ENCODE data around the gene ADGRB3.

The ADGRB3 gene

DNA sequence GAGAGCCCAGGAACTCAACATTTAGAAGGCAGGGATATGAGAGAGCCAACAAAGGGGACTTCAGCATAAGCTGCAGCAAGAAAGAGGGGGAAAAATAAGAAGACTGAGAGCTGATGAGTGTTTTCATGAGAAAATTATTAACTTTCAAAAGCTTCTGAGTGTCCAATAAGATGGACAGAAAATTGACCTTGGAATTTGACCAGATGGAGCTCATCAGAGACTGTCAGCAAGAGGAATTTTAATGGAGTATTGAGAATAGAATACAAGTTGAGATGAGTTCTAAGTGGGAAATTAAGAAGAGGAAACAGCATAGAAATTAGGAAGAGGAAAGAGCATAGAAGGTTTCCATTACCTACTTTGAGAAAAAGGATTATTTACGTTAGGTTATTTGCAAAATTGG, 733.5 kb downstream of the ADGRB3 start:
- no peak overlapping the region for H3K4me3 ChIP-seq (ENCODE audit: low read depth in 1 of 2, low read length in 1 of 2)
- no peaks in the 10 kb centered on the region for H3K36me3 ChIP-seq
- no peaks in the 10 kb centered on the region for H3K9me3 ChIP-seq
- TF ChIP-seq, protein P1, sequence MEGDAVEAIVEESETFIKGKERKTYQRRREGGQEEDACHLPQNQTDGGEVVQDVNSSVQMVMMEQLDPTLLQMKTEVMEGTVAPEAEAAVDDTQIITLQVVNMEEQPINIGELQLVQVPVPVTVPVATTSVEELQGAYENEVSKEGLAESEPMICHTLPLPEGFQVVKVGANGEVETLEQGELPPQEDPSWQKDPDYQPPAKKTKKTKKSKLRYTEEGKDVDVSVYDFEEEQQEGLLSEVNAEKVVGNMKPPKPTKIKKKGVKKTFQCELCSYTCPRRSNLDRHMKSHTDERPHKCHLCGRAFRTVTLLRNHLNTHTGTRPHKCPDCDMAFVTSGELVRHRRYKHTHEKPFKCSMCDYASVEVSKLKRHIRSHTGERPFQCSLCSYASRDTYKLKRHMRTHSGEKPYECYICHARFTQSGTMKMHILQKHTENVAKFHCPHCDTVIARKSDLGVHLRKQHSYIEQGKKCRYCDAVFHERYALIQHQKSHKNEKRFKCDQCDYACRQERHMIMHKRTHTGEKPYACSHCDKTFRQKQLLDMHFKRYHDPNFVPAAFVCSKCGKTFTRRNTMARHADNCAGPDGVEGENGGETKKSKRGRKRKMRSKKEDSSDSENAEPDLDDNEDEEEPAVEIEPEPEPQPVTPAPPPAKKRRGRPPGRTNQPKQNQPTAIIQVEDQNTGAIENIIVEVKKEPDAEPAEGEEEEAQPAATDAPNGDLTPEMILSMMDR (IDR thresholded peaks at IDR 0.05), result no peak
- H3K4me1 ChIP-seq (ENCODE audit: control insufficient read depth in 1 of 2, insufficient read depth in 1 of 2, low read depth in 1 of 2, low read length in 1 of 2), result no peaks in the 10 kb centered on the region
- no peak overlapping the region for H3K27ac ChIP-seq
- H3K27me3 ChIP-seq, result no peaks in the 10 kb centered on the region

DNA sequence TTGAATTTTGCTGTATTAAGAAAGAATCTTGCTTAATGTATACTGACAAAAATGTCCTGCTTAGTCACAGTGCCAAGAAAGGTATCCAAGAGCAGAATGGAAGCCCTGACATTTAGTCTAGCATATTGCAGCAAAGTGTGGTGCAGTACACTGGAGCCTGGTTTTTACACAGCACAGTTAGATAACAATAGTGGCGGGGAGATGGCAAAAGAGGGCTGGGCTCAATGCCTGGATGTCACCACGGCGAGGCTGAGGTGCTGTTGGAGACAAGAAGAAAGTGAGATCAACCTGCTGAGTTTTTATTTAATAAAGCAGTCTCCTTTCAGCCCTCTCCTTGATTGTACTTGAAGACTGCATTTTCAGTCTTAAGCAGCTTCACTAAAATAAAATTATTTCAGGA, 735.7 kb downstream of the ADGRB3 start:
- Histone ChIP-seq H3K27ac (no peak overlapping the region), H3K4me3 (ENCODE audit: low read depth in 1 of 2, low read length in 1 of 2) (no peak overlapping the region), H3K9me3 (no peaks in the 10 kb centered on the region), H3K27me3 (no peaks in the 10 kb centered on the region), H3K4me1 (ENCODE audit: control insufficient read depth in 1 of 2, insufficient read depth in 1 of 2, low read depth in 1 of 2, low read length in 1 of 2) (no peaks in the 10 kb centered on the region), H3K36me3 (no peaks in the 10 kb centered on the region)
- TF ChIP-seq, protein P1 (IDR thresholded peaks at IDR 0.05), result no peak

DNA sequence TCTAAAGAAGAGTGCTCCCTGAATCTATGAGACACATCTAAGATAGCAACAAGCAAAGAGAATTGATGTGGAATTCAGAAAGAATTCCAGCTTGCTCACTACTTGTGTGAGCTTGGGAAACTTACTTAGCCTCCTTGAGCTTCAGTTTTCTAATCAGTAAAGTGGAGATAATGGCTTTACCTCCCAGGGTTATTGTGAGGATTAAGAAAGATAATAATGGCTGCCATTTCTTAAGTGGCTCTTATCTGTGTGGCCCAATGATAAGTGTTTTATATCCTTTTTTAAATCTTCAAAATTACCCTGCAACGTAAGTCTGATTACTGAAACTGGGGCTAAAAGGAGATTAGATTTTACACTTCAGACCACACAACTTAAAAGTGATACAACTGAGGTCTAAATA, 743.2 kb downstream of the ADGRB3 start:
- H3K36me3 ChIP-seq, result no peaks in the 10 kb centered on the region
- no peaks in the 10 kb centered on the region for H3K9me3 ChIP-seq
- no peaks in the 10 kb centered on the region for H3K27me3 ChIP-seq
- TF ChIP-seq, protein P1 (IDR thresholded peaks at IDR 0.05), result no peak
- no peak overlapping the region for H3K4me3 ChIP-seq (ENCODE audit: low read depth in 1 of 2, low read length in 1 of 2)
- no peak overlapping the region for H3K27ac ChIP-seq
- H3K4me1 ChIP-seq (ENCODE audit: control insufficient read depth in 1 of 2, insufficient read depth in 1 of 2, low read depth in 1 of 2, low read length in 1 of 2), result no peaks in the 10 kb centered on the region

DNA sequence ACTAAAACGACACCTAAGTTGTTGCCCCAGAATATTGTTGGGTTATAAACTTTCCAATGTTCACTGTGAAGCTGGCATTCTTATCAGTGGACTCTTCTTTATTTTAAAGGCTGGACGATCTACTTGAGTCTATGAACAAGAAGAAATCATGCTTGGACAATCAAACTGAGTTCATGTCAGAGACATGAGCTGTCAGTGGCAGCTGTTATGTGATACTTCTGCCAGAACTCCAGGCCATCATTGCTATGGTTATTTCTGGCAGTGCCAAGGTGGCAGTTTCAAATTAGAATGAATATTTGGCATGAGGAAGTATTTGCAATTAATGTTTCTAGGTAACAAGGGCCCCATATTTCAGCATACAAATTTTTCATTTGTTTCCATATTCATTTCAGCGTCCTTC, 744.4 kb downstream of the ADGRB3 start:
- H3K27ac ChIP-seq, result no peak overlapping the region
- H3K27me3 ChIP-seq, result no peaks in the 10 kb centered on the region
- TF ChIP-seq, protein P1 (IDR thresholded peaks at IDR 0.05), result no peak
- no peak overlapping the region for H3K4me3 ChIP-seq (ENCODE audit: low read depth in 1 of 2, low read length in 1 of 2)
- H3K9me3 ChIP-seq, result no peaks in the 10 kb centered on the region
- H3K4me1 ChIP-seq (ENCODE audit: control insufficient read depth in 1 of 2, insufficient read depth in 1 of 2, low read depth in 1 of 2, low read length in 1 of 2), result no peaks in the 10 kb centered on the region
- H3K36me3 ChIP-seq, result no peaks in the 10 kb centered on the region

DNA sequence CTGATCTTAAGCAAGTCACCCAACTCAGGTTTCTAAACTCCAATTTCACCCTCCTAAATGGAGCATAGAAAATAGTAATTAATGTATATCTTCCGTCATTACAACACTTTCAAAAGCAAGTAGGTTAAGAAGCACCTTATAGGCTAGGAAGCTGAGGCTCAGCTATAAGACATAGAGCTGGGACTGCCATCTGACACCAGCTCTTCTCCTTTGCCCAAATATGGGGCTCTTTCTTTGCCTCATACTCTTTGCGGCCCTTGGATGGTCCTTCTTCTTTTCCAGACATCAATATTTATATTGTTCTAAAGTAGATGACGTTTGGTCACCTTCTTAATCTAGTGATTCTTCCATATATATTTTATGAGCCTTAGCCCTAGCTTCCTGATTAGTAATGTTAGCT, 748.5 kb downstream of the ADGRB3 start:
- Histone ChIP-seq H3K27ac (no peak overlapping the region), H3K4me3 (ENCODE audit: low read depth in 1 of 2, low read length in 1 of 2) (no peak overlapping the region), H3K36me3 (no peaks in the 10 kb centered on the region), H3K4me1 (ENCODE audit: control insufficient read depth in 1 of 2, insufficient read depth in 1 of 2, low read depth in 1 of 2, low read length in 1 of 2) (no peaks in the 10 kb centered on the region), H3K9me3 (no peaks in the 10 kb centered on the region), H3K27me3 (no peaks in the 10 kb centered on the region)
- TF ChIP-seq, protein P1 (IDR thresholded peaks at IDR 0.05), result no peak

DNA sequence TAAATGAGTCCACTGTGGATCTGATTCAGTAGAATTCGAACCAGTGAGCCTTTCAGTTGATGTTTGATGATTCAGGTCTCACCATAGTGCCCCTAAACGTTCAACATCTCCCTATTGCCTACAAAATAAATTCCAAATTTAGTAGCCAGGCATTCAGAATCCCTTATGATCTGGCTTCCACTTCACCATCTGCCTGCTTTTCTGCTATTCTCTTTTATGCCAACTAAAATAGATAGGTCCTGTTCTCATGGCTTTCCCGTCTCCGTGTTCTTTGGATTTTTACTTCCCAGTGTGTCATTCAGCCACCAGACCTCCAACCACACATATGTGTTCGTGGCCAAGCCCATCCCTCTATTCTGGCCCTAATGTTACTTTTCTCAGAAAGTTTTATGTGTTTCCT, 751.3 kb downstream of the ADGRB3 start:
- Histone ChIP-seq H3K27me3 (no peaks in the 10 kb centered on the region), H3K4me1 (ENCODE audit: control insufficient read depth in 1 of 2, insufficient read depth in 1 of 2, low read depth in 1 of 2, low read length in 1 of 2) (no peaks in the 10 kb centered on the region), H3K36me3 (no peaks in the 10 kb centered on the region), H3K4me3 (ENCODE audit: low read depth in 1 of 2, low read length in 1 of 2) (no peak overlapping the region), H3K27ac (no peak overlapping the region), H3K9me3 (no peaks in the 10 kb centered on the region)
- TF ChIP-seq, protein P1 (IDR thresholded peaks at IDR 0.05), result no peak

Data from neutrophil (primary cell).